Measurements from ENCODE around the gene CLCN6. TPM values are rescaled to one million over a fixed set of nuclear protein-coding genes. Genes with fewer than 3 reads are reported as not detected.

Gene CLCN6
- total RNA-seq, 1 donor from 2014 or later, result 18.6 TPM

GRCh38 chr1:11822091-11822490, 16.1 kb downstream of the CLCN6 start:
- no peaks in the 10 kb centered on the region for H3K4me1 ChIP-seq
- H3K27ac ChIP-seq, result no peak overlapping the region
- H3K9me3 ChIP-seq, result no peaks in the 10 kb centered on the region
- intact Hi-C loops (cut with DNase I), result no loop called here
- H3K4me3 ChIP-seq, result no peak overlapping the region
- H3K36me3 ChIP-seq, result peaks cover 72 to 81% of the 10 kb centered on the region in 2 donors
- no peaks in the 10 kb centered on the region for H3K27me3 ChIP-seq
- no peak for DNase-seq (ENCODE audit: low spot score in 2 of 2)
- no peak for TF ChIP-seq CTCF (IDR thresholded peaks at IDR 0.05)

- DNase-seq (ENCODE audit: low spot score in 2 of 2), result no peak
- Histone ChIP-seq H3K4me1 (no peaks in the 10 kb centered on the region), H3K4me3 (no peak overlapping the region), H3K27me3 (no peaks in the 10 kb centered on the region), H3K9me3 (no peaks in the 10 kb centered on the region), H3K36me3 (peaks cover 77 to 81% of the 10 kb centered on the region in 2 donors), H3K27ac (no peak overlapping the region)
- TF ChIP-seq CTCF (IDR thresholded peaks at IDR 0.05), result no peak
- intact Hi-C loops (cut with DNase I), result no loop called here
These were observed 17.6 kb downstream of the CLCN6 start for GRCh38 chr1:11823366-11824137.

- no peaks in the 10 kb centered on the region for H3K27me3 ChIP-seq
- no peaks in the 10 kb centered on the region for H3K9me3 ChIP-seq
- no peak overlapping the region for H3K27ac ChIP-seq
- H3K4me1 ChIP-seq, result no peaks in the 10 kb centered on the region
- intact Hi-C loops (cut with DNase I), result no loop called here
- no peak overlapping the region for H3K4me3 ChIP-seq
- peaks cover 77 to 83% of the 10 kb centered on the region in 2 donors for H3K36me3 ChIP-seq
- TF ChIP-seq CTCF (IDR thresholded peaks at IDR 0.05), result no peak
- no peak for DNase-seq (ENCODE audit: low spot score in 2 of 2)
These were observed 19.1 kb downstream of the CLCN6 start for GRCh38 chr1:11825131-11825530.

GRCh38 chr1:11826946-11827345, 21.0 kb downstream of the CLCN6 start:
- H3K27me3 ChIP-seq, result no peaks in the 10 kb centered on the region
- H3K9me3 ChIP-seq, result no peaks in the 10 kb centered on the region
- H3K4me1 ChIP-seq, result no peaks in the 10 kb centered on the region
- no peak overlapping the region for H3K4me3 ChIP-seq
- no peak overlapping the region for H3K27ac ChIP-seq
- no peak for DNase-seq (ENCODE audit: low spot score in 2 of 2)
- peaks cover 75 to 98% of the 10 kb centered on the region in 2 donors for H3K36me3 ChIP-seq
- intact Hi-C loops (cut with DNase I), result no loop called here
- no peak for TF ChIP-seq CTCF (IDR thresholded peaks at IDR 0.05)

GRCh38 chr1:11828511-11828910, 22.5 kb downstream of the CLCN6 start:
- H3K27me3 ChIP-seq, result no peaks in the 10 kb centered on the region
- intact Hi-C loops (cut with DNase I), result no loop called here
- TF ChIP-seq CTCF (IDR thresholded peaks at IDR 0.05), result no peak
- peaks cover 67 to 99% of the 10 kb centered on the region in 2 donors for H3K36me3 ChIP-seq
- H3K4me1 ChIP-seq, result no peaks in the 10 kb centered on the region
- no peak for DNase-seq (ENCODE audit: low spot score in 2 of 2)
- H3K9me3 ChIP-seq, result no peaks in the 10 kb centered on the region
- H3K4me3 ChIP-seq, result no peak overlapping the region
- no peak overlapping the region for H3K27ac ChIP-seq

Data from ascending aorta (tissue), 2 donors.